Right cardiac atrium (tissue), 5 donors: ENCODE data around the gene FBXO5. TPM values are rescaled to one million over a fixed set of nuclear protein-coding genes. Genes with fewer than 3 reads are reported as not detected.

Experiments used
- ATAC-seq, 2 donors: fragments of 200-7000 bp; cut with Tn5 transposase; one replicate each; pipeline versions ENCODE4 v1.8.0 to v1.9.1; 2020; ENCODE audit warnings: moderate library complexity in 2 of 2, mild to moderate bottlenecking in 1 of 2
- DNase-seq, 3 donors: peaks; one replicate each; pipeline ENCODE4 v3.0.0-alpha.2; 2020
- H3K27ac ChIP-seq: one replicate; pipeline ENCODE4 v1.5.1; 2013; ENCODE audit warnings: mild to moderate bottlenecking, low read length, control low read depth, moderate library complexity
- H3K27me3 ChIP-seq: one replicate; pipeline ENCODE4 v1.6.1; 2013; ENCODE audit not compliant: control insufficient read depth, insufficient read depth
- H3K4me1 ChIP-seq: one replicate; pipeline ENCODE4 v1.6.1; 2013; ENCODE audit warnings: low read length; ENCODE audit not compliant: control insufficient read depth, insufficient read depth
- H3K4me3 ChIP-seq: one replicate; pipeline ENCODE4 v1.5.1; 2013; ENCODE audit warnings: low read length, control low read depth
- H3K9me3 ChIP-seq: one replicate; pipeline ENCODE4 v1.6.1; 2013; ENCODE audit warnings: low read length; ENCODE audit not compliant: control insufficient read depth
- WGBS: extraction: QIAGEN DNeasy Blood & Tissue Kit; methylation state at CpG from one replicate; pipeline ENCODE4 v1.1.7; 2013; 5-methylcytosine and 5-hydroxymethylcytosine counted together
- intact Hi-C, 4 donors: fragments of 100-400 bp; cut with DNase I; formaldehyde crosslinking; loops; one replicate each; pipeline versions ENCODE4 v1.11.0 to v1.14.0; 2022 to 2023
- polyA plus RNA-seq: library from polyadenylated mRNA; stranded (reverse); fragments of 200-250 nt; gene quantifications from one replicate; pipeline ENCODE4 v1.2.3, GENCODE V29; 2013
- total RNA-seq, 4 donors: library from RNA; stranded (reverse); fragmentation: NEBNext Ultra II Directional; extraction: Animal tissue kit (Norgen Biotek cat#: 25700); gene quantifications; one replicate each; pipeline ENCODE4 v1.2.1, GENCODE V29; 2021
- donor health status: healthy with polysubstance abuse.
- donor health status: DM: no; HTN: yes; CAD: no.
- donor health status: DM: no; HTN: no; CAD: no.
- donor health status: DM: no; HTN: yes; CAD: no; lungs with severe emphysema.
- donor health status: DM: yes; HTN: yes; CAD: no.

Gene FBXO5
- total and polyA plus RNA-seq, 5 donors = 1.0 to 3.5 (median 2.6) TPM

- Histone ChIP-seq H3K27me3 (no peaks in the 10 kb centered on the region), H3K27ac (no peak overlapping the region), H3K4me1 (no peaks in the 10 kb centered on the region), H3K4me3 (no peak overlapping the region), H3K9me3 (no peaks in the 10 kb centered on the region)
- ATAC-seq (peak; percentile 57), DNase-seq (no peak)
- intact Hi-C loops = loop anchor here (5.0 to 10.0 kb wide), 3 partner anchors 86 to 403 kb away; no protein-coding TSS in a partner anchor
- WGBS = 23% methylated on average over 9 of the region's 9 CpGs
These were observed 34.6 kb downstream of the FBXO5 start for GRCh38 chr6:152948150-152948768.

- no peaks in the 10 kb centered on the region for H3K4me1 ChIP-seq
- no peak overlapping the region for H3K27ac ChIP-seq
- no peaks in the 10 kb centered on the region for H3K9me3 ChIP-seq
- intact Hi-C loops = loop anchor here (5.0 to 10.0 kb wide), 3 partner anchors 85 to 402 kb away; no protein-coding TSS in a partner anchor
- no peak overlapping the region for H3K4me3 ChIP-seq
- WGBS = 67% methylated on average over 2 of the region's 2 CpGs
- H3K27me3 ChIP-seq = no peaks in the 10 kb centered on the region
- ATAC-seq (no peak), DNase-seq (no peak)
These were observed 35.8 kb downstream of the FBXO5 start for GRCh38 chr6:152946995-152947394.

DNA sequence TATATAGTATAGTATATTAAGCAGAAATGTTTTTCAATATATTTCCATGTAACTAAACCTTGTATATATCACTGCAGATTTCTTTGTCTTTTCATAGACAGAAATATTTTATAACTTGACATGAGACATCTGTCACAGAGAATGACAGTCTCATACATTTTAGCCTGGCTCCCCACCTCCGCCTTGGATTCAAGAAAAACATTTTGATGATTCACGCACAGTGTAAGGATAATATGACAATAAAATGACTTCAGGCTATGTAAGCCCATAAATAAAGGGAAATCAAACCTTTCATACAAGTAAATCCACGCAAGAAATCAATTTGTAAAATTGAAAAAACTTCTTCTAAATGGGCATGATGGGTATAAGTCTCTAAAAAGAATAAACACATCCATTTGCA is 36.4 kb downstream of the FBXO5 start:
- no peaks in the 10 kb centered on the region for H3K27me3 ChIP-seq
- ATAC-seq (no peak), DNase-seq (no peak)
- intact Hi-C loops = loop anchor here (5.0 to 10.0 kb wide), 3 partner anchors 84 to 402 kb away; no protein-coding TSS in a partner anchor
- no peaks in the 10 kb centered on the region for H3K9me3 ChIP-seq
- no peak overlapping the region for H3K27ac ChIP-seq
- 75% methylated on average over 3 of the region's 3 CpGs for WGBS
- H3K4me1 ChIP-seq = no peaks in the 10 kb centered on the region
- no peak overlapping the region for H3K4me3 ChIP-seq

DNA sequence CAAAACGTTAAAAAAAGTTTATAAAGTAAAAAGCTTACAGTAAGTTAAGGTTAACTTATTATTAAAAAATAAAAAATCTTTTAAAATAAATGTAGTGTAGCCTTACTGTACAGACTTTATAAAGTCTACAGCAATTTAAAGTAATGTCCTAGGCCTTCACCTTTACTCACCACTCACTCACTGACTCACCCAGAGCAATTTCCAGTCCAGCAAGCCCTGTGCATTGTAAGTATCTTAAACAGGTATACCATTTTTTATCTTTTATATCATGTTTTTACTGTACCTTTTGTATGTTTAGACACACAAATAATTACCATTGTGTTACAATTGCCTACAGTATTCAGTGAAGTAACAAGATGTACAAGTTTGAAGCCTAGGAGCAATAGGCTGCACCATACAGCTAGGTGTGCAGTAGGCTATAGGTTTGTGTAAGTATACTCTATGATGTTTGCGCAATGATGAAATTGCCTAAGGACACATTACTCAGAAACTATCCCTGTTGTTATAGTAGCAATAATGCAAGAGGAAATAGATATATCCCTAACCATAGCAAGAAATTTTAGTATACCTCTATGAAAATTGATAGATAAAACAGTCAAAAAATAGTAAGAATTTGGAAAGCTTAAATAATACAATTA is 39.5 kb downstream of the FBXO5 start:
- Histone ChIP-seq H3K27me3 (no peaks in the 10 kb centered on the region), H3K4me1 (no peaks in the 10 kb centered on the region), H3K4me3 (no peak overlapping the region), H3K27ac (no peak overlapping the region), H3K9me3 (no peaks in the 10 kb centered on the region)
- WGBS = 84% methylated on average over 2 of the region's 2 CpGs
- ATAC-seq (no peak), DNase-seq (no peak)
- intact Hi-C loops = loop anchor here in 1 of 4 donors (10.0 kb wide), 1 partner anchor 399 kb away; no protein-coding TSS in a partner anchor

GRCh38 chr6:152942319-152942869 is 40.4 kb downstream of the FBXO5 start:
- no peaks in the 10 kb centered on the region for H3K9me3 ChIP-seq
- H3K27ac ChIP-seq = no peak overlapping the region
- ATAC-seq (no peak), DNase-seq (no peak)
- no peaks in the 10 kb centered on the region for H3K27me3 ChIP-seq
- intact Hi-C loops = loop anchor here in 1 of 4 donors (10.0 kb wide), 1 partner anchor 398 kb away; no protein-coding TSS in a partner anchor
- no peaks in the 10 kb centered on the region for H3K4me1 ChIP-seq
- H3K4me3 ChIP-seq = no peak overlapping the region
- 60% methylated on average over 1 of the region's 1 CpG for WGBS

DNA sequence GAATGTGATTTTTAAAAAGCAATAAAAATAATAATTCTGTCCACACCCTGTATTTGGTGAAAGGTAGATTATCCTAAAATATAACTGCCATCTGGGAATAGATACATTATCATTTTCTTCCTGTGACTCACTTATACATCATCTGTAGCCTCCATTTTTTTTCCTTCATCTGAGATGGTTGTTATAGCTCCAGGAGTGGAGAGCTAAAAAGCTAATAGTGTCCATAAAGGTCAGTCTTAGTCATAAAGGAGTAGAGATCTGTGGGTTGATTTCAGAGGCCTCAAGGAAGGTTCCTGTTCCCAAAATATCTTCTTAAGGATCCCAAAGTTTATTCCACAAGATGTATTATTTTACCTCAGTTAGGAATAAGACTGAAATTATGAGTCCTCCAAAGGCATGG is 41.1 kb downstream of the FBXO5 start:
- ATAC-seq (no peak), DNase-seq (no peak)
- no peaks in the 10 kb centered on the region for H3K27me3 ChIP-seq
- H3K27ac ChIP-seq = no peak overlapping the region
- H3K4me3 ChIP-seq = no peak overlapping the region
- H3K4me1 ChIP-seq = no peaks in the 10 kb centered on the region
- intact Hi-C loops = loop anchor here in 1 of 4 donors (10.0 kb wide), 1 partner anchor 397 kb away; no protein-coding TSS in a partner anchor
- no peaks in the 10 kb centered on the region for H3K9me3 ChIP-seq

DNA sequence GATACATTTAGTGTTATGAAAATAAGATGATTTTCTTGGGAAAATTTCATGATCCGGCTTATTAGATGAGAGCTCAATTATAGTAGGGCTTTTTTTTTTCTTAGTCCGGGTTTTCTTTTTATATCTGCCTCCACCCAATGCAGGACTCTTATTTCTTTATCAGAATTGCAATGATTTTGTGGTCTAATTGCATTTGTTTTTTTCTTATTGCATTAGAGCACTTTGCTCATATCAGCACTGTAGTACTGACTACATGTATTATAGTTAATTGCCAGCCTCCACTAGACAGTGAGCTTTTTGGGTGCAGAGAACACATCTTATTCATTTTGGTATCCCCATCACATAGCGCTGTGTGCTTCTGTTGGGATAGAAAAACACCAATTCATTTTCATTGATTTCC is 50.0 kb downstream of the FBXO5 start:
- no peak overlapping the region for H3K4me3 ChIP-seq
- no peaks in the 10 kb centered on the region for H3K4me1 ChIP-seq
- H3K9me3 ChIP-seq = no peaks in the 10 kb centered on the region
- H3K27me3 ChIP-seq = no peaks in the 10 kb centered on the region
- WGBS = 95% methylated on average over 3 of the region's 3 CpGs
- intact Hi-C loops = no loop called here
- H3K27ac ChIP-seq = no peak overlapping the region
- DNase-seq = no peak
- no peak for ATAC-seq

- intact Hi-C loops = no loop called here
- no peaks in the 10 kb centered on the region for H3K4me1 ChIP-seq
These were observed 60.1 kb downstream of the FBXO5 start for GRCh38 chr6:152922706-152923105.

More at GRCh38 chr6:152922706-152923105, 60.1 kb downstream of the FBXO5 start:
- no peak for DNase-seq
- peak; percentile 57 to 77 for ATAC-seq
- WGBS = 81% methylated on average over 2 of the region's 2 CpGs
- H3K27ac ChIP-seq = no peak overlapping the region
- no peak overlapping the region for H3K4me3 ChIP-seq
- H3K27me3 ChIP-seq = no peaks in the 10 kb centered on the region
- no peaks in the 10 kb centered on the region for H3K9me3 ChIP-seq

Other genes with a start within 250 kb of the FBXO5 start
- under 1 TPM in 3 of 4 donors, not detected in 1; 0.29 to 0.91 (median 0.66) TPM for gene VIP, start 232.2 kb downstream of the FBXO5 start, total RNA-seq
- 1.9 TPM for gene VIP, start 232.2 kb downstream of the FBXO5 start, polyA plus RNA-seq
- gene MTRF1L, start 19.7 kb upstream of the FBXO5 start, total RNA-seq = 10 to 100 TPM; 27.3 to 44.4 (median 31.7) TPM
- 17.7 TPM for gene MTRF1L, start 19.7 kb upstream of the FBXO5 start, polyA plus RNA-seq
- under 1 TPM; 0.23 to 0.47 (median 0.28) TPM for gene RGS17, start 148.2 kb upstream of the FBXO5 start, total RNA-seq
- gene RGS17, start 148.2 kb upstream of the FBXO5 start, polyA plus RNA-seq = 0.07 TPM